Measurements from ENCODE around the gene ARL6IP4. TPM values are rescaled to one million over a fixed set of nuclear protein-coding genes. Genes with fewer than 3 reads are reported as not detected.

ARL6IP4 gene
- total and polyA plus RNA-seq, 10 of the 15 experiments (the other 5 are each of a cell fraction or from before 2014, with no cell fraction given): 2.5 to 320 (median 188) TPM

- TF ChIP-seq ASH2L (IDR thresholded peaks at IDR 0.05; ENCODE audit: borderline replicate concordance, low read depth) (no peak; the same call in 1 of the 2 replicates), USF1 (IDR thresholded peaks at IDR 0.05; ENCODE audit: borderline replicate concordance, extremely low read length, insufficient read depth, low read depth, low read length) (no peak), GATAD2B (conservative IDR thresholded peaks at IDR 0.05; ENCODE audit: low read depth) (peak; percentile 47; the same call in 1 of the 2 replicates), STAT3 (IDR thresholded peaks at IDR 0.05; ENCODE audit: low read depth, low read length) (no peak), HDAC2 (IDR thresholded peaks at IDR 0.05) (no peak), MLLT1 (IDR thresholded peaks at IDR 0.05) (no peak; the same call in 1 of the 2 replicates), CEBPZ (IDR thresholded peaks at IDR 0.05; ENCODE audit: low read depth, low read length) (no peak), KAT2A (conservative IDR thresholded peaks at IDR 0.05; ENCODE audit: control insufficient read depth, low read depth, low read length) (no peak), FOS (IDR thresholded peaks at IDR 0.05; ENCODE audit: borderline replicate concordance, extremely low read depth, insufficient read length) (no peak), CBFB (IDR thresholded peaks at IDR 0.05; ENCODE audit: low read depth) (peak; percentile 68), JUND (IDR thresholded peaks at IDR 0.05; ENCODE audit: low read depth, low read length) (no peak), SREBF1 (IDR thresholded peaks at IDR 0.05; ENCODE audit: low read length) (no peak), DPF2 (IDR thresholded peaks at IDR 0.05) (0 out of 2 replicates have a peak, but pooled peaks have one; percentile 38), FOXM1 (IDR thresholded peaks at IDR 0.05; ENCODE audit: low read depth, low read length) (no peak), PML (IDR thresholded peaks at IDR 0.05; ENCODE audit: low read length) (peak; percentile 26; the same call in 1 of the 2 replicates), EGR1 (IDR thresholded peaks at IDR 0.05; ENCODE audit: borderline replicate concordance in 1 of 2, low read depth in 2 of 2, low read length in 2 of 2) (peak in 1 of 2 experiments; percentile 27; a peak in 1 of 3 replicates), TCF7 (IDR thresholded peaks at IDR 0.05; ENCODE audit: borderline replicate concordance) (no peak), FOXK2 (IDR thresholded peaks at IDR 0.05) (no peak), CREM (IDR thresholded peaks at IDR 0.05; ENCODE audit: low read depth) (peak; percentile 57), NBN (IDR thresholded peaks at IDR 0.05) (peak; percentile 88), ZBED1 (IDR thresholded peaks at IDR 0.05; ENCODE audit: borderline replicate concordance) (no peak)
Measured at GRCh38 chr12:122974892-122975789, 5.3 kb upstream of the ARL6IP4 start, which contains the start of gene OGFOD2 (continued).

All from GM12878 (cell line).